NCI-H345 (cell line): ENCODE results near the gene SNAI3.

Source experiments
- DNase-seq: peaks from one replicate; lab custom pipeline; 2025; lab: John Stamatoyannopoulos, UW

The SNAI3 gene

GRCh38 chr16:88650749-88651275 is 35.5 kb downstream of the SNAI3 start, which contains the start of gene CYBA:
Gene CYBA (minus strand): TSS chr16:88651053. CDS start chr16:88651013, 40 bp downstream.
- DNase-seq = no peak

- no peak for DNase-seq
Measured at GRCh38 chr16:88649924-88650748, 36.2 kb downstream of the SNAI3 start.

- peak; percentile 83 for DNase-seq
Measured at GRCh38 chr16:88649195-88649923, 36.9 kb downstream of the SNAI3 start.

GRCh38 chr16:88647178-88648070 is 38.9 kb downstream of the SNAI3 start:
- no peak for DNase-seq

- no peak for DNase-seq
Measured at GRCh38 chr16:88646345-88647034, 39.8 kb downstream of the SNAI3 start.

GRCh38 chr16:88645941-88646340 is 40.4 kb downstream of the SNAI3 start:
- no peak for DNase-seq

GRCh38 chr16:88645455-88645854 is 40.9 kb downstream of the SNAI3 start:
- DNase-seq = no peak

GRCh38 chr16:88643644-88643932 is 42.7 kb downstream of the SNAI3 start:
- no peak for DNase-seq

- no peak for DNase-seq
Measured at GRCh38 chr16:88642881-88643643, 43.2 kb downstream of the SNAI3 start.

GRCh38 chr16:88640498-88641247 is 45.6 kb downstream of the SNAI3 start:
- no peak for DNase-seq

GRCh38 chr16:88640039-88640495 is 46.2 kb downstream of the SNAI3 start:
- DNase-seq = no peak

- DNase-seq = no peak
Measured at GRCh38 chr16:88639231-88640038, 46.9 kb downstream of the SNAI3 start.

- DNase-seq = peak; percentile 69
Measured at GRCh38 chr16:88638323-88639230, 47.7 kb downstream of the SNAI3 start, which contains the start of gene IL17C. Gene IL17C (plus strand): TSS chr16:88638572. CDS start chr16:88638642, 70 bp downstream.

GRCh38 chr16:88636488-88637265 is 49.6 kb downstream of the SNAI3 start:
- DNase-seq = no peak

GRCh38 chr16:88635671-88636319 is 50.5 kb downstream of the SNAI3 start:
- peak; percentile 68 for DNase-seq

GRCh38 chr16:88634994-88635670 is 51.2 kb downstream of the SNAI3 start:
- DNase-seq = no peak
